AG10803 (cell line): ENCODE measurements around the gene GTSF1L.
A peak's percentile ranks its signal among the peaks of the same experiment; 100 is the strongest.

Experiments
- DNase-seq: peaks from one replicate; pipeline ENCODE4 v3.0.0; 2010; ENCODE audit warnings: low read depth
- H3K4me3 ChIP-seq: 2 replicates; pipeline ENCODE4 v1.5.1; 2011; ENCODE audit warnings: mild to moderate bottlenecking, low read length, control low read depth
- CTCF ChIP-seq: conservative IDR thresholded peaks from 2 replicates; pipeline ENCODE4 v1.5.1; 2011; ENCODE audit warnings: mild to moderate bottlenecking, low read length, control low read depth, inconsistent platforms

The GTSF1L gene

GRCh38 chr20:43724383-43724782 lies 2.4 kb downstream of the GTSF1L start:
- no peak for DNase-seq
- TF ChIP-seq CTCF = no peak
- H3K4me3 ChIP-seq = no peak overlapping the region

GRCh38 chr20:43723735-43724134 lies 3.1 kb downstream of the GTSF1L start:
- TF ChIP-seq CTCF = no peak
- DNase-seq = no peak
- H3K4me3 ChIP-seq = no peak overlapping the region

- H3K4me3 ChIP-seq = no peak overlapping the region
- TF ChIP-seq CTCF = no peak
- DNase-seq = peak; percentile 75
Measured at GRCh38 chr20:43723186-43723585, 3.6 kb downstream of the GTSF1L start.

- no peak overlapping the region for H3K4me3 ChIP-seq
- no peak for DNase-seq
- no peak for TF ChIP-seq CTCF
Measured at GRCh38 chr20:43722153-43722505, 4.7 kb downstream of the GTSF1L start.

GRCh38 chr20:43721429-43722152 lies 5.2 kb downstream of the GTSF1L start:
- no peak for TF ChIP-seq CTCF
- DNase-seq = no peak
- H3K4me3 ChIP-seq = no peak overlapping the region

- no peak overlapping the region for H3K4me3 ChIP-seq
- TF ChIP-seq CTCF = no peak
- DNase-seq = no peak
Measured at GRCh38 chr20:43721097-43721428, 5.7 kb downstream of the GTSF1L start.

GRCh38 chr20:43720007-43720406 lies 6.8 kb downstream of the GTSF1L start:
- no peak for DNase-seq
- no peak overlapping the region for H3K4me3 ChIP-seq
- no peak for TF ChIP-seq CTCF
